ENCODE results near the gene IGSF21.

IGSF21 gene

DNA sequence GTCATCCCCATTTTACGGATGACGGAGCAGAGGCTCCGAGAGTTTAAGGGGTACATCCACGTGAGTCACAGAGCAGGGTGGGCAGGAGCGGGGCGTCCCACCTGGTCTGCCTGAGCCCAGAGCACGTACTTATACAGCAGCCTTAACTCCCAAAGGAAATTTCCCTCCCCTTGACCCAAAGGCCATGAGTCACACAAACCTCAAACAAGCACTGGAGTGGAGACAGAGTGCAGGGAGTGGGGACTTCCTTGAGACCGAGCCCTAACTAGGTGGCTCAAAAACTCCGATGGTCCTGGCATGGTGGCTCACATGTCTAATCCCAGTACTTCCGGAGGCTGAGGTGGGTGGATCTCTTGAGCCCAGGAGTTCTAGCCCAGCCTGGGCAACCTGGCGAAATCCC lies 231.6 kb downstream of the IGSF21 start:
- TF ChIP-seq, protein P1, sequence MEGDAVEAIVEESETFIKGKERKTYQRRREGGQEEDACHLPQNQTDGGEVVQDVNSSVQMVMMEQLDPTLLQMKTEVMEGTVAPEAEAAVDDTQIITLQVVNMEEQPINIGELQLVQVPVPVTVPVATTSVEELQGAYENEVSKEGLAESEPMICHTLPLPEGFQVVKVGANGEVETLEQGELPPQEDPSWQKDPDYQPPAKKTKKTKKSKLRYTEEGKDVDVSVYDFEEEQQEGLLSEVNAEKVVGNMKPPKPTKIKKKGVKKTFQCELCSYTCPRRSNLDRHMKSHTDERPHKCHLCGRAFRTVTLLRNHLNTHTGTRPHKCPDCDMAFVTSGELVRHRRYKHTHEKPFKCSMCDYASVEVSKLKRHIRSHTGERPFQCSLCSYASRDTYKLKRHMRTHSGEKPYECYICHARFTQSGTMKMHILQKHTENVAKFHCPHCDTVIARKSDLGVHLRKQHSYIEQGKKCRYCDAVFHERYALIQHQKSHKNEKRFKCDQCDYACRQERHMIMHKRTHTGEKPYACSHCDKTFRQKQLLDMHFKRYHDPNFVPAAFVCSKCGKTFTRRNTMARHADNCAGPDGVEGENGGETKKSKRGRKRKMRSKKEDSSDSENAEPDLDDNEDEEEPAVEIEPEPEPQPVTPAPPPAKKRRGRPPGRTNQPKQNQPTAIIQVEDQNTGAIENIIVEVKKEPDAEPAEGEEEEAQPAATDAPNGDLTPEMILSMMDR (IDR thresholded peaks at IDR 0.05), result no peak
- H3K27ac ChIP-seq, result no peak overlapping the region
- no peak for DNase-seq (ENCODE audit: low spot score)
- H3K4me3 ChIP-seq, result no peak overlapping the region

GRCh38 chr1:18340158-18340764 lies 232.7 kb downstream of the IGSF21 start:
- no peak overlapping the region for H3K4me3 ChIP-seq
- TF ChIP-seq, protein P1 (IDR thresholded peaks at IDR 0.05), result no peak
- H3K27ac ChIP-seq, result no peak overlapping the region
- no peak for DNase-seq (ENCODE audit: low spot score)

GRCh38 chr1:18340787-18341186 lies 233.2 kb downstream of the IGSF21 start:
- no peak overlapping the region for H3K27ac ChIP-seq
- no peak for DNase-seq (ENCODE audit: low spot score)
- H3K4me3 ChIP-seq, result no peak overlapping the region
- TF ChIP-seq, protein P1 (IDR thresholded peaks at IDR 0.05), result no peak

- TF ChIP-seq, protein P1 (IDR thresholded peaks at IDR 0.05), result no peak
- no peak overlapping the region for H3K27ac ChIP-seq
- no peak for DNase-seq (ENCODE audit: low spot score)
Observed at GRCh38 chr1:18341291-18342069, 233.9 kb downstream of the IGSF21 start.

GRCh38 chr1:18342744-18343143 lies 235.1 kb downstream of the IGSF21 start:
- Histone ChIP-seq H3K4me3 (no peak overlapping the region), H3K27ac (no peak overlapping the region)
- TF ChIP-seq, protein P1 (IDR thresholded peaks at IDR 0.05), result no peak
- DNase-seq (ENCODE audit: low spot score), result no peak

More at GRCh38 chr1:18341291-18342069, 233.9 kb downstream of the IGSF21 start:
- no peak overlapping the region for H3K4me3 ChIP-seq

DNA sequence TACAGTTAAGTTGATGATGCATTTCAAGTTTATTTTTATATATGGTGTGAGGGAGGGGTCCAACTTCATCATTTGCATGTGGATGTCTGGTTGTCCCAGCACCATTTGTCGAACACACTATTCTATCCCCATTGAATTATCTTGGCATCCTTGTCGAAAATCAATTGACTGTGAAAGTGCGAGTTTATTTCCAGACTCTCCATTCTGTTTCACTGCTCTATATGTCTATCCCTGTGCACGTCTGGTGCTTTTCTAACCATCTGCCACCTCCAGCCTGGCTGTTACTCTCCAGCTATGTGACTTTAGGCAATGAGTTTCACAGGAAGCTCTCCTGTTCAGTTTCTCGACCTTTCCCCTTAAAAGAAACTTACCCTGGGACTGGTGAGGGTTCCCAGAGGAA lies 236.0 kb downstream of the IGSF21 start:
- Histone ChIP-seq H3K4me3 (no peak overlapping the region), H3K27ac (no peak overlapping the region)
- TF ChIP-seq, protein P1 (IDR thresholded peaks at IDR 0.05), result no peak
- no peak for DNase-seq (ENCODE audit: low spot score)

DNA sequence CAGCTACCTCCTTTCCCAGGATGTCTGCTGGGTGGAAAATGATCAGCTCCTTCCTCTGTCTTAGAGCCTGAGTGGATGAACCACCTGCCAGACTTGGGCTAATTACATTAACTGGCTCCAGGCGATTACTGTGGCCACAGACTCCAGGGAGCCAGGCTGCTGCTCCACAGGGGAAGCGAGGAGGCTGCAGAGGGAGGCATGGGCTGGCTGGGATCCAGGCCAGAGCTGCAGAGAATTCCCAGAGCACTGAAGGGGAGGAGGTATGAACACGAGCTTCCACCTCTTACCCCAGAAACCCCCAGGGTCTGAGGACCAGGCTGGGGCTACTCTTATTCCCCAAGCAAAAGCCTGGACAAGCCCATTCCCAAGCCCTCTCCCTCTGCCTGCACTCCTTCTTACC lies 237.2 kb downstream of the IGSF21 start:
- Histone ChIP-seq H3K27ac (no peak overlapping the region), H3K4me3 (no peak overlapping the region)
- DNase-seq (ENCODE audit: low spot score), result no peak
- TF ChIP-seq, protein P1 (IDR thresholded peaks at IDR 0.05), result no peak
